GM06990 (cell line): Measurements from ENCODE around the gene NUP98.

Experiments
- DNase-seq: peaks from one replicate; pipeline ENCODE4 v3.0.0-alpha.2; 2011; ENCODE audit not compliant: insufficient read length; ENCODE audit errors: extremely low read depth
- H3K27me3 ChIP-seq: replicated peaks from 2 replicates; pipeline ENCODE4 v1.6.0; 2011; ENCODE audit warnings: low read length; ENCODE audit not compliant: control insufficient read depth, insufficient read depth
- H3K36me3 ChIP-seq: 2 replicates; pipeline ENCODE4 v1.5.1; 2011; ENCODE audit warnings: low read length; ENCODE audit not compliant: control insufficient read depth, insufficient read depth
- H3K4me3 ChIP-seq: replicated peaks from 2 replicates; pipeline ENCODE4 v1.5.1; 2011; ENCODE audit warnings: low read depth, mild to moderate bottlenecking, control low read depth, low read length
- TF ChIP-seq, protein P1 (sequence below): IDR thresholded peaks from 2 replicates; pipeline ENCODE4 v1.5.1; 2011; ENCODE audit warnings: low read length, control low read depth, mild to moderate bottlenecking, inconsistent platforms; ENCODE audit not compliant: insufficient read depth, poor library complexity, severe bottlenecking

NUP98 gene

GRCh38 chr11:3635641-3636375 lies 161.5 kb downstream of the NUP98 start:
- no peak for DNase-seq
- Histone ChIP-seq H3K36me3 (no peaks in the 10 kb centered on the region), H3K27me3 (0 out of 2 replicates have a peak, but pooled peaks cover 2% of the 10 kb centered on the region), H3K4me3 (no peak overlapping the region)
- TF ChIP-seq, protein P1, sequence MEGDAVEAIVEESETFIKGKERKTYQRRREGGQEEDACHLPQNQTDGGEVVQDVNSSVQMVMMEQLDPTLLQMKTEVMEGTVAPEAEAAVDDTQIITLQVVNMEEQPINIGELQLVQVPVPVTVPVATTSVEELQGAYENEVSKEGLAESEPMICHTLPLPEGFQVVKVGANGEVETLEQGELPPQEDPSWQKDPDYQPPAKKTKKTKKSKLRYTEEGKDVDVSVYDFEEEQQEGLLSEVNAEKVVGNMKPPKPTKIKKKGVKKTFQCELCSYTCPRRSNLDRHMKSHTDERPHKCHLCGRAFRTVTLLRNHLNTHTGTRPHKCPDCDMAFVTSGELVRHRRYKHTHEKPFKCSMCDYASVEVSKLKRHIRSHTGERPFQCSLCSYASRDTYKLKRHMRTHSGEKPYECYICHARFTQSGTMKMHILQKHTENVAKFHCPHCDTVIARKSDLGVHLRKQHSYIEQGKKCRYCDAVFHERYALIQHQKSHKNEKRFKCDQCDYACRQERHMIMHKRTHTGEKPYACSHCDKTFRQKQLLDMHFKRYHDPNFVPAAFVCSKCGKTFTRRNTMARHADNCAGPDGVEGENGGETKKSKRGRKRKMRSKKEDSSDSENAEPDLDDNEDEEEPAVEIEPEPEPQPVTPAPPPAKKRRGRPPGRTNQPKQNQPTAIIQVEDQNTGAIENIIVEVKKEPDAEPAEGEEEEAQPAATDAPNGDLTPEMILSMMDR: no peak

DNA sequence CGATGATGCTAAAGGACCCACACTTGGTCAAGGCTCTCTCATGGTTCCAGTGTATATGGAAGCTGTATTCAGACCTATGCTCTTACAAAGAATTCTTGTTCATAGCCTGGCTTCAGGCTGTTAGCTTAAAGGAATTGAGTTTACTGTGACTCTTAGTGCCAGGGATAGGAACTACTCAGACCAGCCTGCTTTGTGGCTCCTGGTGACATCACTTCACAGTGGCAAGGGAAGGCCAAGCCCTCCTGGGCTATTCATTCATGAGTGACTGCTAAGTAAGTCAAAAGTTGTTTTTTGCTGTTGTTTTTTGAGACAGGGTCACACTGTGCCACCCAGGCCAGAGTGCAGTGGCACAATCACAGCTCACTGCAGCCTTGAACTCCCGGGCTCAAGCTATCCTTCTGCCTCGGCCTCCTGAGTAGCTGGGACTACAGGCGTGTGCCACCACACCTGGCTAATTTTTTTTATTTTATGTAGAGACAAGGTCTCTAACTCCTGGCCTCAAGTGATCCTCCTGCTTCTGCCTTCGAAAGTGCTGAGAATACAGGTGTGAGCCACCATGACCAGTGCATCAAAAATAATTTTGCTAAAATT lies 165.2 kb downstream of the NUP98 start:
- DNase-seq: no peak
- Histone ChIP-seq H3K36me3 (no peaks in the 10 kb centered on the region), H3K27me3 (0 out of 2 replicates have a peak, but pooled peaks cover 2% of the 10 kb centered on the region), H3K4me3 (no peak overlapping the region)
- TF ChIP-seq, protein P1: no peak

DNA sequence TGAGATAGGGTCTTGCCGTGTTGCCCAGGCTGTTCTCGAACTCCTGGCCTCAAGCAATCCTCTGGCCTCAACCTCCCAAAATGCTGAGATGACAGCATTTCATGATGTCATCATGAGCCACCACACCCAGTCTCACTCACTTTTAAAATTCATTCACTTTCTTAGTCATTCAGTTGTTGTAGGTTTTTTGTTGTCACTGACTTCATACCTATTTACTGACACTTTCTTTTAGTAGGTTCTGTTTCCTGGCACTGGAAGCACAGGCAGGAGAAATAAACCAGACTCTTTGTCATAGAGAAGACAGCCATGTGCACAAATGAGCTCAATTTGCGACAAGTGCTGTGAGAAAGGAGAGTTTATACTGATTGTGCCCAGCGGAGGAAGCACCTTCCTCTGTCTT lies 166.0 kb downstream of the NUP98 start:
- Histone ChIP-seq H3K36me3 (no peaks in the 10 kb centered on the region), H3K27me3 (0 out of 2 replicates have a peak, but pooled peaks cover 2% of the 10 kb centered on the region), H3K4me3 (no peak overlapping the region)
- TF ChIP-seq, protein P1: no peak
- no peak for DNase-seq

DNA sequence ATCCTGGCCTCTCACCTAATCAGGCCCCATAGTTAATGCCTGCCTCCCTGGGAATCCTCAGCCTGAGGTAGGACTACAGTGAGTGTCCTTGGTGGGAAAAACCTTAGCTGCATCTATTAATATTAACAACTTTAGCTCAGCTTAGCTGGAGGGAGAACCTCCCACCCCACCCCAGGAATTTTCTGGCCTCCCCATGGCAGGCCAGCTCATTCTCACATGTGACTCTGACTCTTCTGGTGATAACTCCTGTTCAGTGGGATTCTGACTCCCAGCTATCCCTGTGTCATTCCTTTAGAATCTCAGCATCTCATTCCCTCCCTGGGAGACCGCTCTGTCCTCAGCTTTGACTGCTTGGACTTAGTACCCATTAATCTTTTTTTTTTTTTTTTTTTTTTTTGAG lies 170.1 kb downstream of the NUP98 start:
- no peak for DNase-seq
- H3K36me3 ChIP-seq: no peaks in the 10 kb centered on the region
- no peak overlapping the region for H3K4me3 ChIP-seq
- no peaks in the 10 kb centered on the region for H3K27me3 ChIP-seq
- TF ChIP-seq, protein P1: no peak

DNA sequence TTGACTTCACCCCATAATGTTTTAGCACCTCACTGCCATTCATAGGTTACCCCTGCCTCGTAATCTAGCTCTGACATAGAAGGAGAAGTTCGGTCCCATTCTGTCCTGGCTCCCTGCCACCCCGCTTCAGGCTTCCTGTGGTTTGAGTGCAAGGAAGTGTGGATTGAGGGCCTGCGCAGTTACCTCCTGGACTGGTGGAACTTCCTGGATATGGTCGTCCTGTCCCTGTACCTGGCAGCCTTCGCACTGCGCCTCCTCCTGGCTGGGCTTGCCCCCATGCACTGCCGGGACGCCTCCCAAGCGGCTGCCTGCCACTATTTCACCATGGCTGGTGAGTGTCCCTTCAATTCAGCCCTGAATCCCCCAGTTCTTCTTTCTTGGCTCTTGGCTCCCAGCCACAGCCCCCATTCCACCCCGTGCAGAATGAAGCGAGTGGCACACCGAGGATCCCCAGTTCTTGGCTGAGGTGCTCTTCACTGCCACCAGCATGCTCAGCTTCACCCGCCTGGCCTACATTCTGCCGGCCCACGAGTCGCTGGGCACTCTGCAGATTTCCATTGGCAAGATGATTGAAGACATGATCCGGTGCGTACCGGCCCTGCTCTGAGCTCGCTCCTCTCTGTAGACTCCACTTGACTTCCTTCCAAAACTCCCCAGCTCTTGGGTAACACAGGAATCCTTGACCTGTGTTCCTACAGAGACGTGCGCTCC lies 170.9 kb downstream of the NUP98 start:
- DNase-seq: no peak
- H3K27me3 ChIP-seq: no peaks in the 10 kb centered on the region
- TF ChIP-seq, protein P1: peak; percentile 22
- H3K4me3 ChIP-seq: no peak overlapping the region
- H3K36me3 ChIP-seq: no peaks in the 10 kb centered on the region
